GM06990 (cell line): Measurements from ENCODE around the gene BAZ1A.

ENCODE experiments used
- DNase-seq: peaks from one replicate; pipeline ENCODE4 v3.0.0-alpha.2; 2011; ENCODE audit not compliant: insufficient read length; ENCODE audit errors: extremely low read depth
- H3K27me3 ChIP-seq: replicated peaks from 2 replicates; pipeline ENCODE4 v1.6.0; 2011; ENCODE audit warnings: low read length; ENCODE audit not compliant: control insufficient read depth, insufficient read depth
- H3K36me3 ChIP-seq: 2 replicates; pipeline ENCODE4 v1.5.1; 2011; ENCODE audit warnings: low read length; ENCODE audit not compliant: control insufficient read depth, insufficient read depth
- H3K4me3 ChIP-seq: replicated peaks from 2 replicates; pipeline ENCODE4 v1.5.1; 2011; ENCODE audit warnings: low read depth, mild to moderate bottlenecking, control low read depth, low read length
- TF ChIP-seq, protein P1 (sequence below): IDR thresholded peaks from 2 replicates; pipeline ENCODE4 v1.5.1; 2011; ENCODE audit warnings: low read length, control low read depth, mild to moderate bottlenecking, inconsistent platforms; ENCODE audit not compliant: insufficient read depth, poor library complexity, severe bottlenecking

Gene BAZ1A

DNA sequence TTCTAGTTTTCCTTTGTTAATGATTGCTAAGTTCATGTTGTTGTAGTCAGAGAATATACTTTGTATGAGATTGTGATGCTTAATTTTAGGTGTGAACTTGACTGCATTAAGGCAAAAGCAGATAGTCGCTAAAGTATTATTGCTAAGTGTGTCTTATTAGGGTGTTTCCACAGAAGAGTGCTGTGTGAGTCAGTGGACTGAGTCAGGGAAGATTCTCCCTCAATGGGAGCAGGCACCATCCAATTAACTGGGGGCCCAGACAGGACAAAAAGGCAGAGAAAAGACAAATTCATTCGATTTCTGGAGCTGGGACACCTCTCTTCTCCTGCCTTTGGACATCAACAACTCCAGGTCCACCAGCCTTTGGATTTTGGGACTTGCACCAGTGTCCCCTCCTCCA, 48.5 kb downstream of the BAZ1A start:
- H3K27me3 ChIP-seq, result no peaks in the 10 kb centered on the region
- DNase-seq, result no peak
- TF ChIP-seq, protein P1, sequence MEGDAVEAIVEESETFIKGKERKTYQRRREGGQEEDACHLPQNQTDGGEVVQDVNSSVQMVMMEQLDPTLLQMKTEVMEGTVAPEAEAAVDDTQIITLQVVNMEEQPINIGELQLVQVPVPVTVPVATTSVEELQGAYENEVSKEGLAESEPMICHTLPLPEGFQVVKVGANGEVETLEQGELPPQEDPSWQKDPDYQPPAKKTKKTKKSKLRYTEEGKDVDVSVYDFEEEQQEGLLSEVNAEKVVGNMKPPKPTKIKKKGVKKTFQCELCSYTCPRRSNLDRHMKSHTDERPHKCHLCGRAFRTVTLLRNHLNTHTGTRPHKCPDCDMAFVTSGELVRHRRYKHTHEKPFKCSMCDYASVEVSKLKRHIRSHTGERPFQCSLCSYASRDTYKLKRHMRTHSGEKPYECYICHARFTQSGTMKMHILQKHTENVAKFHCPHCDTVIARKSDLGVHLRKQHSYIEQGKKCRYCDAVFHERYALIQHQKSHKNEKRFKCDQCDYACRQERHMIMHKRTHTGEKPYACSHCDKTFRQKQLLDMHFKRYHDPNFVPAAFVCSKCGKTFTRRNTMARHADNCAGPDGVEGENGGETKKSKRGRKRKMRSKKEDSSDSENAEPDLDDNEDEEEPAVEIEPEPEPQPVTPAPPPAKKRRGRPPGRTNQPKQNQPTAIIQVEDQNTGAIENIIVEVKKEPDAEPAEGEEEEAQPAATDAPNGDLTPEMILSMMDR, result no peak
- H3K4me3 ChIP-seq, result no peak overlapping the region
- H3K36me3 ChIP-seq, result peaks cover 1% of the 10 kb centered on the region; the same call in 1 of the 2 replicates

DNA sequence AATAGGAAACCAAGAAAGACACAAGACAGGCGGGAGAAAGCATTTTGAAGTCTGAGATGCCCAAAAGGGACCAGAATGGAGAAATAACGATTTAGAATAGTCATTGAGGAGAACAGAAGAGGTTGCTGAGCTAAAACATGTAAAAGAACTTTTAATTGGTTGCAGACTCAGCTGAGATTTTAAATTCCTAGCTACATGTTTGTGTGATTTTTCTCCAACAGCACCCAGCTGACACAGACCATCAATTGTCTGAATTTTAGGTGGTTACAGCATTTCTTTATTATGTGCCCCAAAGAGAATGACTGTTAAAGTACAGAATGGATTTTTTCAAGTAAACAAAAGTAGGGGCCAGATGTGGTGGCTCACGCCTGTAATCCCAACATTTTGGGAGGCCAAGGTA, 50.3 kb downstream of the BAZ1A start:
- peaks cover 4% of the 10 kb centered on the region for H3K36me3 ChIP-seq
- no peaks in the 10 kb centered on the region for H3K27me3 ChIP-seq
- TF ChIP-seq, protein P1, result no peak
- DNase-seq, result no peak
- H3K4me3 ChIP-seq, result no peak overlapping the region

DNA sequence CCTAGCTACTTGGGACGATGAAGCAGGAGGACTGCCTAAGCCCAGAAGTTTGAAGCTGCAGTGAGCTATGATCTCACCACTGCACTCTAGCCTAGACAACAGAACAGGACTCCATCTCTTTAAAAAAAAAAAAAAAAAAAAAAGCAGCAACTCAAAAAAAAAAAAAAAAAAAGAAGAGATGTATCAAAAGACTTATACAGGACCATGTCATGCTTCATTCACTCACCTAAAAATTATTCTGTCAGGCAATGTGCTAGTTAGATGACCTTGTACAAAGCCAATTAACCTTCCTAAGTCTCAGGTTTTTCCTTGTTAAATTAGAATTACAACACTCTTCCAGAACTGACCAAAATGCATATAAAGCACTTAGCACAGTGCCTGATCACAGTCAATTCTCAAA, 50.9 kb downstream of the BAZ1A start:
- H3K36me3 ChIP-seq, result peaks cover 4% of the 10 kb centered on the region
- DNase-seq, result no peak
- TF ChIP-seq, protein P1, result no peak
- no peak overlapping the region for H3K4me3 ChIP-seq
- no peaks in the 10 kb centered on the region for H3K27me3 ChIP-seq

DNA sequence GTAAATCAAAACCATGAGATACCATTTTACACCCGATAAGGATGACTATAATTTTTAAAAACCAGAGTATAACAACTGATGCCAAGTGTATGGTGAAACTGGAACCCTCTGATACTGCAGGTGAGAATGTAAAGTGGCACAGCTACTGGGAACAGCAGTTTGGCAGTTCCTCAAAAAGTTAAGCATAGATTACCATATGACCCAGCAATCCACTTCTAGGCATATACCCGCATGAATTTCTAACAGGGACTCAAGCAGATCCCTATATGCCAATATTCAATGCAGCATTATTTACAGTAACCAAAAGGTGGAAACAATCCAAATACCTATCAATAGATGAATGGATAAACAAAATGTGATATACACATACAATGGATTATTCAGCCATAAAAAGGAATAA, 57.4 kb downstream of the BAZ1A start:
- H3K36me3 ChIP-seq, result peaks cover 4% of the 10 kb centered on the region

DNA sequence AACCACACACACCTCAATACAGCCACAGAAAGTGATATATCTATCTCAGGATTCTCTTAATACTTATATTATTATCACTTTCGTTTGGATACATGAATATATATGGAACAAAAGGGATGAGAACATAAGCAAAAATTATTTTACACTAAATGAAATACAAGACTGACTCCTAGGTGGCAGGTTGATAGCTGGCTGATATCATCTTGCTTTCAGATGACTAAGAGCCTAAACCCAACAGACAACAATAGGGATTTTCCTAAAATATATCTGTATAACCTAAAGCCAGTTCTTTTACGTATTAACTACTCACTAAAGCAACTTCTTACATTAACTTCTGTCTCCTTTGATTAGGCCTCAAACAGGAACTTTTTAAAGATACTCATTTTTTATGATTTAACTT, 65.1 kb downstream of the BAZ1A start:
- Histone ChIP-seq H3K36me3 (peaks cover 8% of the 10 kb centered on the region), H3K4me3 (no peak overlapping the region), H3K27me3 (no peaks in the 10 kb centered on the region)
- DNase-seq, result peak; percentile 12
- TF ChIP-seq, protein P1, result no peak

More for the DNA sequence above, 57.4 kb downstream of the BAZ1A start:
- TF ChIP-seq, protein P1, result no peak
- Histone ChIP-seq H3K27me3 (no peaks in the 10 kb centered on the region), H3K4me3 (no peak overlapping the region)
- no peak for DNase-seq

DNA sequence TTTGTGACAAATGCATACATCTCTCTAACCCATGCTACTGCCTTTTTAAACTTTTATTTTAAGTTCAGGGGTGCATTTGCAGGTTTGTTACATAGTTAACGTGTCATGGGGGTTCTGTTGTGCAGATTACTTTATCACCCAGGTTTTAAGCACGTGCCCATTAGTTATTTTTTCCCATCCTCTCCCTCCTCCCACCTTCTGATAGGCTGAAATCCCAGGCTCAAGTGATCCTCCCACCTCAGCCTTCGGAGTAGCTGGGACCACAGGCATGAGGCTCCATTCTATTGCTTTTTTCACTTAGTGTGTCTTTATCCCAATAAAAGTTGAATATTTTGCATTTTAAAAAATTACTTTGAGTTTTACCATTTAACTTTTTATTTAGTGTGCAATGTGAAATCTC, 68.9 kb downstream of the BAZ1A start:
- Histone ChIP-seq H3K36me3 (peaks cover 14% of the 10 kb centered on the region), H3K4me3 (no peak overlapping the region), H3K27me3 (no peaks in the 10 kb centered on the region)
- DNase-seq, result no peak
- TF ChIP-seq, protein P1, result no peak
